SU-DHL-6 (cell line): ENCODE measurements around the gene LHFPL5.

ENCODE experiments used
- H2AFZ ChIP-seq: fragments of 200-600 bp; sonication (generic); 2 replicates; pipeline ENCODE4 v1.6.1; 2014; ENCODE audit warnings: low read depth, mild to moderate bottlenecking, moderate library complexity, mixed read lengths, antibody characterized with exemption, low read length; ENCODE audit not compliant: severe bottlenecking
- H3F3A ChIP-seq: fragments of 200-600 bp; shearing (Covaris generic); 2 replicates; pipeline ENCODE4 v1.6.0; 2016; ENCODE audit warnings: antibody characterized with exemption, mild to moderate bottlenecking; ENCODE audit not compliant: insufficient read depth
- H3K27ac ChIP-seq: fragments of 200-600 bp; sonication (generic); 2 replicates; pipeline ENCODE4 v1.5.1; 2016; ENCODE audit warnings: low read depth, mild to moderate bottlenecking, low read length, moderate library complexity, mixed read lengths
- H3K27me3 ChIP-seq: fragments of 200-600 bp; sonication (generic), shearing (Covaris generic); 2 replicates; pipeline ENCODE4 v1.6.0; 2014; ENCODE audit warnings: mild to moderate bottlenecking, low read length
- H3K36me3 ChIP-seq: fragments of 200-600 bp; sonication (generic); 2 replicates; pipeline ENCODE4 v1.6.1; 2014; ENCODE audit warnings: mild to moderate bottlenecking, low read length, mixed read lengths
- H3K4me2 ChIP-seq: fragments of 300-600, 200-600 bp; shearing (Covaris generic), sonication (generic); 2 replicates; pipeline ENCODE4 v1.6.0; 2014; ENCODE audit warnings: low read length, low read depth, mild to moderate bottlenecking; ENCODE audit not compliant: poor library complexity, severe bottlenecking
- H3K4me3 ChIP-seq: fragments of 200-600 bp; sonication (generic); 2 replicates; pipeline ENCODE4 v1.5.1; 2014; ENCODE audit warnings: antibody characterized with exemption, low read length, mild to moderate bottlenecking, mixed read lengths; ENCODE audit not compliant: insufficient read depth, poor library complexity, severe bottlenecking
- H3K79me2 ChIP-seq: fragments of 200-600 bp; sonication (generic); 2 replicates; pipeline ENCODE4 v1.6.1; 2014; ENCODE audit warnings: mild to moderate bottlenecking, low read length, moderate library complexity; ENCODE audit not compliant: insufficient read depth
- H3K9ac ChIP-seq: fragments of 200-600 bp; sonication (generic); 2 replicates; pipeline ENCODE4 v1.7.0; 2014; ENCODE audit warnings: mild to moderate bottlenecking, low read length
- H3K9me2 ChIP-seq: fragments of 200-600 bp; sonication (generic); replicated peaks from 2 replicates; pipeline ENCODE4 v1.6.1; 2014; ENCODE audit warnings: low read length; ENCODE audit not compliant: insufficient read depth
- H3K9me3 ChIP-seq: fragments of 200-600 bp; sonication (generic); 2 replicates; pipeline ENCODE4 v1.6.1; 2014; ENCODE audit warnings: low read length, mixed read lengths; ENCODE audit not compliant: insufficient read depth
- H4K20me1 ChIP-seq: fragments of 200-600 bp; sonication (generic); 2 replicates; pipeline ENCODE4 v1.6.1; 2014; ENCODE audit warnings: low read depth, mild to moderate bottlenecking, antibody characterized with exemption, low read length, moderate library complexity, mixed read lengths
- EZH2phosphoT487 ChIP-seq: fragments of 200-600 bp; sonication (generic), shearing (Covaris generic); conservative IDR thresholded peaks from 2 replicates; pipeline ENCODE4 v1.6.1; 2018; ENCODE audit warnings: mild to moderate bottlenecking, antibody characterized with exemption, low read length, moderate library complexity, mixed read lengths
- TF ChIP-seq, protein P1 (sequence below): fragments of 200-600 bp; sonication (generic); IDR thresholded peaks from one replicate; pipeline ENCODE4 v1.5.1; 2017; ENCODE audit warnings: antibody characterized with exemption, mild to moderate bottlenecking, low read length, moderate library complexity; ENCODE audit not compliant: insufficient read depth, poor library complexity, severe bottlenecking

LHFPL5 gene

DNA sequence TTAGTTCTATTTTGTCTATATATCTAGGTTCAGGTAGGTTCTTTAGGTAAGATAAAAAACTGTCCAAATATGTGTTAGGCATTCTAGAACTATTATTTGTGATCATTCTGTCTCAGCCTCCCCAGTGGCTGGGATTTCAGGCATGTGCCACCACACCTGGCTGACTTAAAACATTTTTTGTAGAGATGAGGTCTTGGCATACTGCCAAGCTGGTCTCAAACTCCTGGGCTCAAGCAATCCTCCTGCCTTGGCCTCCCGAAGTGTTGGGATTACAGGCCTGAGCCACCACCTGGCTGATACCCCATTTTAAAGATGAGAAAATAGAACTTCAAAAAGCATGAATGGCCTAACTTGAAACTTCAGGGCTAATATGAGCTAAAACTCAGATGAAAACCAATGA, 33.9 kb downstream of the LHFPL5 start:
- H3K4me3 ChIP-seq = no peak overlapping the region
- H3K9me2 ChIP-seq = no peaks in the 10 kb centered on the region
- no peaks in the 10 kb centered on the region for H3K9me3 ChIP-seq
- 0 out of 2 replicates have a peak, but pooled peaks cover 5% of the 10 kb centered on the region for H3F3A ChIP-seq
- TF ChIP-seq, protein P1, sequence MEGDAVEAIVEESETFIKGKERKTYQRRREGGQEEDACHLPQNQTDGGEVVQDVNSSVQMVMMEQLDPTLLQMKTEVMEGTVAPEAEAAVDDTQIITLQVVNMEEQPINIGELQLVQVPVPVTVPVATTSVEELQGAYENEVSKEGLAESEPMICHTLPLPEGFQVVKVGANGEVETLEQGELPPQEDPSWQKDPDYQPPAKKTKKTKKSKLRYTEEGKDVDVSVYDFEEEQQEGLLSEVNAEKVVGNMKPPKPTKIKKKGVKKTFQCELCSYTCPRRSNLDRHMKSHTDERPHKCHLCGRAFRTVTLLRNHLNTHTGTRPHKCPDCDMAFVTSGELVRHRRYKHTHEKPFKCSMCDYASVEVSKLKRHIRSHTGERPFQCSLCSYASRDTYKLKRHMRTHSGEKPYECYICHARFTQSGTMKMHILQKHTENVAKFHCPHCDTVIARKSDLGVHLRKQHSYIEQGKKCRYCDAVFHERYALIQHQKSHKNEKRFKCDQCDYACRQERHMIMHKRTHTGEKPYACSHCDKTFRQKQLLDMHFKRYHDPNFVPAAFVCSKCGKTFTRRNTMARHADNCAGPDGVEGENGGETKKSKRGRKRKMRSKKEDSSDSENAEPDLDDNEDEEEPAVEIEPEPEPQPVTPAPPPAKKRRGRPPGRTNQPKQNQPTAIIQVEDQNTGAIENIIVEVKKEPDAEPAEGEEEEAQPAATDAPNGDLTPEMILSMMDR = no peak
- no peak for TF ChIP-seq EZH2phosphoT487
- H4K20me1 ChIP-seq = no peaks in the 10 kb centered on the region
- no peaks in the 10 kb centered on the region for H3K27me3 ChIP-seq
- H3K36me3 ChIP-seq = peaks cover 55% of the 10 kb centered on the region
- H3K4me2 ChIP-seq = no peak overlapping the region
- H3K27ac ChIP-seq = no peak overlapping the region
- no peak overlapping the region for H3K9ac ChIP-seq
- no peak overlapping the region for H2AFZ ChIP-seq
- no peaks in the 10 kb centered on the region for H3K79me2 ChIP-seq

DNA sequence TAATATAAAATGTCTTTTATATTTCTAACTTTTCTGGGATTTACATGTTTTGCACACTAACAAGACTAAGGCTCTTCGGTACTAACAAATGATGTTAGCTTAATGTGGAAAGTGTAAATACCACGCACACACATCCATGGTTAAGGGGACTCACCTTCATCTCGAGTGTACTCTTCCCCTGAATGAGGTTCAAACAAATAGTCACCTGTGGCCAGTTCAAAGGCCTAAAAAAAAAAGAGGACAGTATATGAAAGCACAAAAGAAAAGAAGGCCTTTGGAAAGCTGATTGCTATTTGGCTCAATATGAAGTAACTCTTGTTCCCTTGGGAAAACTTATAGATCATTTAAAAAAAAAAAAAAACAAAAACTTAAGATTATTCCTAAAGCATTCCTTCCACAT, 37.2 kb downstream of the LHFPL5 start:
- no peak overlapping the region for H3K4me3 ChIP-seq
- no peak overlapping the region for H2AFZ ChIP-seq
- H3K36me3 ChIP-seq = peaks cover 50% of the 10 kb centered on the region
- no peaks in the 10 kb centered on the region; the same call in 1 of the 2 replicates for H3F3A ChIP-seq
- no peak overlapping the region for H3K9ac ChIP-seq
- no peaks in the 10 kb centered on the region for H3K9me3 ChIP-seq
- no peak overlapping the region for H3K27ac ChIP-seq
- no peaks in the 10 kb centered on the region for H4K20me1 ChIP-seq
- no peak overlapping the region for H3K4me2 ChIP-seq
- H3K9me2 ChIP-seq = no peaks in the 10 kb centered on the region
- H3K27me3 ChIP-seq = no peaks in the 10 kb centered on the region
- H3K79me2 ChIP-seq = no peaks in the 10 kb centered on the region
- TF ChIP-seq, protein P1 = no peak
- no peak for TF ChIP-seq EZH2phosphoT487

DNA sequence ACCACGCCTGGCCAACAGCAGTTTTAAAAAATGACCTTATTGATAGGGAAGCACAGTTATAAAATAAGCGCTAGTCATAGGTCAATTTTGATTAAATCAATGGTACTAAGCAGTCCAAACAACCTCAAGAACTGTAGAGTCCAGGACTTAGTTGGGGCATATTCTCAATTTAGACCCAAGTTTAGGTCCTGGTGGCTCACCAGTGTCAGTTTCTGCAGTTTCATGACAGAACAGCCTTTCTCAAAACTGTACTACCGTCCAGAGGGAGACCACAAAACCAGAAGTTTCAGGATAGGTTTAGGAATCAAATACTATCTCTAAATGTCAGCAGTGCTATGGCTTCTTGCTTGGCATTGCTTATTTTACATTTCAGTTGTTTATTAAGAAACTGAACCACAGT, 39.1 kb downstream of the LHFPL5 start:
- Histone ChIP-seq H3K27me3 (no peaks in the 10 kb centered on the region), H3F3A (no peaks in the 10 kb centered on the region; the same call in 1 of the 2 replicates), H3K9me2 (no peaks in the 10 kb centered on the region), H3K27ac (no peak overlapping the region), H3K4me3 (no peak overlapping the region), H3K4me2 (no peak overlapping the region), H4K20me1 (no peaks in the 10 kb centered on the region), H3K9me3 (no peaks in the 10 kb centered on the region), H2AFZ (no peak overlapping the region), H3K79me2 (no peaks in the 10 kb centered on the region), H3K9ac (no peak overlapping the region), H3K36me3 (peaks cover 51% of the 10 kb centered on the region)
- TF ChIP-seq, protein P1 = no peak
- no peak for TF ChIP-seq EZH2phosphoT487

- H3K79me2 ChIP-seq = no peaks in the 10 kb centered on the region
- no peaks in the 10 kb centered on the region for H3K9me3 ChIP-seq
- H3K4me3 ChIP-seq = no peak overlapping the region
- H2AFZ ChIP-seq = no peak overlapping the region
- no peak for TF ChIP-seq EZH2phosphoT487
- TF ChIP-seq, protein P1 = no peak
- no peak overlapping the region for H3K4me2 ChIP-seq
- no peaks in the 10 kb centered on the region for H3K9me2 ChIP-seq
- peaks cover 60% of the 10 kb centered on the region for H3K36me3 ChIP-seq
- no peak overlapping the region for H3K9ac ChIP-seq
- no peaks in the 10 kb centered on the region for H3F3A ChIP-seq
- H3K27ac ChIP-seq = no peak overlapping the region
- H3K27me3 ChIP-seq = no peaks in the 10 kb centered on the region
- no peaks in the 10 kb centered on the region for H4K20me1 ChIP-seq
Measured at GRCh38 chr6:35850208-35850607, 45.1 kb downstream of the LHFPL5 start.
